GM10248 (cell line): ENCODE data around the gene SCCPDH.

Experiments used
- CTCF ChIA-PET: fragments of 300-600 bp; sonication (Branson Sonifier 250); formaldehyde crosslinking; extraction: SDS; loops from one replicate; lab custom pipeline; 2021; ENCODE audit warnings: antibody characterized with exemption; lab: Yijun Ruan, JAX
- POLR2A ChIA-PET: fragments of 350-650 bp; sonication (Branson Sonifier 250); formaldehyde crosslinking; extraction: SDS; loops from one replicate; lab custom pipeline; 2020; ENCODE audit warnings: antibody characterized with exemption; lab: Yijun Ruan, JAX
- DNase-seq: peaks from one replicate; pipeline ENCODE4 v3.0.0; 2012; ENCODE audit errors: extremely low spot score
- CTCF ChIP-seq: IDR thresholded peaks from 2 replicates; pipeline ENCODE4 v1.5.1; 2012; ENCODE audit warnings: mild to moderate bottlenecking, low read depth; ENCODE audit errors: extremely low read depth, missing control alignments, control extremely low read depth

The SCCPDH gene

GRCh38 chr1:246775531-246776385 is 51.5 kb downstream of the SCCPDH start:
- DNase-seq, result no peak
- TF ChIP-seq CTCF, result no peak
- POLR2A ChIA-PET, result no interaction called here
- CTCF ChIA-PET, result no interaction called here

- POLR2A ChIA-PET, result no interaction called here
- DNase-seq, result no peak
- no peak for TF ChIP-seq CTCF
- CTCF ChIA-PET, result no interaction called here
These were observed 52.7 kb downstream of the SCCPDH start for GRCh38 chr1:246776923-246777322.

GRCh38 chr1:246778663-246779062 is 54.5 kb downstream of the SCCPDH start:
- CTCF ChIA-PET, result interaction anchor here (1.6 kb wide), 1 partner anchor 12 kb away, joined by 5 read pairs; no protein-coding TSS in a partner anchor
- TF ChIP-seq CTCF, result no peak
- POLR2A ChIA-PET, result no interaction called here
- DNase-seq, result no peak

GRCh38 chr1:246779561-246780175 is 55.5 kb downstream of the SCCPDH start:
- ChIA-PET POLR2A (no interaction called here), CTCF (interaction anchor here (1.4 kb wide), 1 partner anchor 27 kb away, joined by 3 read pairs; no protein-coding TSS in a partner anchor)
- no peak for TF ChIP-seq CTCF
- DNase-seq, result no peak

- ChIA-PET CTCF (interaction anchor here (1.4 kb wide), 1 partner anchor 26 kb away, joined by 3 read pairs; no protein-coding TSS in a partner anchor), POLR2A (interaction anchor here (0.5 kb wide), 1 partner anchor 13 kb away, joined by 3 read pairs; no protein-coding TSS in a partner anchor)
- TF ChIP-seq CTCF, result no peak
- no peak for DNase-seq
These were observed 56.1 kb downstream of the SCCPDH start for GRCh38 chr1:246780264-246780663.

GRCh38 chr1:246781212-246781611 is 57.0 kb downstream of the SCCPDH start:
- TF ChIP-seq CTCF, result no peak
- ChIA-PET CTCF (no interaction called here), POLR2A (no interaction called here)
- DNase-seq, result no peak
